ENCODE data around the gene FAM32A. TPM values are rescaled to one million over a fixed set of nuclear protein-coding genes. Genes with fewer than 3 reads are reported as not detected.

FAM32A gene
- 10 to 100 TPM; 43.8 to 44.3 TPM for total RNA-seq

GRCh38 chr19:16185123-16185767 lies at the start of gene FAM32A:
FAM32A (plus strand) TSS chr19:16185410; CDS start chr19:16185443, 33 bp downstream.
- peak; percentile 100 for DNase-seq
- H3K4me3 Mint-ChIP-seq = peak within 1 kb of the TSS; percentile 98
- intact Hi-C loops (cut with micrococcal nuclease) = loop anchor here (1.0 to 10.0 kb wide), 7 partner anchors 12 to 556 kb away; partner anchors contain the start of genes AP1M1 and RAB8A
- H3K4me1 Mint-ChIP-seq (ENCODE audit: low read depth) = peaks cover 28% of the 10 kb centered on the region
- H3K27me3 Mint-ChIP-seq = peaks cover 4% of the 10 kb centered on the region
- no peaks in the 10 kb centered on the region for H3K9me3 Mint-ChIP-seq
- H3K27ac Mint-ChIP-seq = peak within 1 kb of the TSS; percentile 94
- ChIA-PET CTCF (interaction anchor here (0.6 to 3.2 kb wide), 29 partner anchors 10 to 804 kb away, joined by 3 to 62 read pairs (median 4); partner anchors contain the start of genes AP1M1, RAB8A and TPM4), POLR2A (interaction anchor here (0.8 to 1.9 kb wide), 8 partner anchors 12 to 349 kb away, joined by 3 to 11 read pairs (median 3); partner anchors contain the start of genes AP1M1 and HSH2D)
- H3K36me3 Mint-ChIP-seq = peaks cover 23% of the 10 kb centered on the region

GRCh38 chr19:16135430-16136127 lies 49.6 kb upstream of the FAM32A start:
- ChIA-PET CTCF (interaction anchor here (0.6 kb wide), 1 partner anchor 94 kb away, joined by 3 read pairs; no protein-coding TSS in a partner anchor), POLR2A (interaction anchor here (1.0 to 1.6 kb wide), 2 partner anchors 9 kb away, joined by 3 to 4 read pairs; no protein-coding TSS in a partner anchor)
- Mint-ChIP-seq H3K27ac (no peak overlapping the region), H3K4me3 (no peak overlapping the region), H3K36me3 (peaks cover 38% of the 10 kb centered on the region), H3K27me3 (no peaks in the 10 kb centered on the region), H3K4me1 (ENCODE audit: low read depth) (no peaks in the 10 kb centered on the region), H3K9me3 (no peaks in the 10 kb centered on the region)
- intact Hi-C loops (cut with micrococcal nuclease) = no loop called here
- DNase-seq = no peak

- Mint-ChIP-seq H3K4me1 (ENCODE audit: low read depth) (no peaks in the 10 kb centered on the region), H3K4me3 (no peak overlapping the region), H3K36me3 (peaks cover 32% of the 10 kb centered on the region), H3K9me3 (no peaks in the 10 kb centered on the region), H3K27ac (no peak overlapping the region), H3K27me3 (no peaks in the 10 kb centered on the region)
- no peak for DNase-seq
- CTCF ChIA-PET = no interaction called here
- intact Hi-C loops (cut with micrococcal nuclease) = no loop called here
- POLR2A ChIA-PET = interaction anchor here (1.0 to 1.6 kb wide), 2 partner anchors 8 to 10 kb away, joined by 3 to 4 read pairs; no protein-coding TSS in a partner anchor
These were observed 48.8 kb upstream of the FAM32A start for GRCh38 chr19:16136185-16136999.

GRCh38 chr19:16139752-16140151 lies 45.5 kb upstream of the FAM32A start:
- POLR2A ChIA-PET = no interaction called here
- intact Hi-C loops (cut with micrococcal nuclease) = no loop called here
- peaks cover 13% of the 10 kb centered on the region for H3K4me1 Mint-ChIP-seq (ENCODE audit: low read depth)

GRCh38 chr19:16141043-16141442 lies 44.2 kb upstream of the FAM32A start:
- Mint-ChIP-seq H3K36me3 (peaks cover 4% of the 10 kb centered on the region), H3K9me3 (no peaks in the 10 kb centered on the region), H3K27ac (no peak overlapping the region), H3K4me1 (ENCODE audit: low read depth) (peaks cover 21% of the 10 kb centered on the region), H3K27me3 (no peaks in the 10 kb centered on the region), H3K4me3 (no peak overlapping the region)
- intact Hi-C loops (cut with micrococcal nuclease) = no loop called here
- CTCF ChIA-PET = interaction anchor here (1.4 kb wide), 1 partner anchor 78 kb away, joined by 3 read pairs; no protein-coding TSS in a partner anchor
- POLR2A ChIA-PET = interaction anchor here (0.7 kb wide), 1 partner anchor 12 kb away, joined by 3 read pairs; no protein-coding TSS in a partner anchor
- no peak for DNase-seq

More at GRCh38 chr19:16139752-16140151, 45.5 kb upstream of the FAM32A start:
- Mint-ChIP-seq H3K27me3 (no peaks in the 10 kb centered on the region), H3K36me3 (peaks cover 4% of the 10 kb centered on the region), H3K4me3 (no peak overlapping the region), H3K9me3 (no peaks in the 10 kb centered on the region), H3K27ac (no peak overlapping the region)
- no peak for DNase-seq
- CTCF ChIA-PET = interaction anchor here (0.7 kb wide), 1 partner anchor 77 kb away, joined by 3 read pairs; no protein-coding TSS in a partner anchor

GRCh38 chr19:16142032-16142580 lies 43.1 kb upstream of the FAM32A start:
- Mint-ChIP-seq H3K27me3 (no peaks in the 10 kb centered on the region), H3K27ac (no peak overlapping the region), H3K36me3 (peaks cover 4% of the 10 kb centered on the region), H3K9me3 (no peaks in the 10 kb centered on the region), H3K4me3 (no peak overlapping the region), H3K4me1 (ENCODE audit: low read depth) (peaks cover 26% of the 10 kb centered on the region)
- ChIA-PET CTCF (interaction anchor here (1.4 kb wide), 1 partner anchor 79 kb away, joined by 3 read pairs; no protein-coding TSS in a partner anchor), POLR2A (no interaction called here)
- intact Hi-C loops (cut with micrococcal nuclease) = no loop called here
- DNase-seq = no peak

GRCh38 chr19:16143399-16144215 lies 41.6 kb upstream of the FAM32A start, which contains the start of gene HSH2D:
HSH2D (plus strand) TSS chr19:16143685; CDS start chr19:16148751, 5,066 bp downstream.
- Mint-ChIP-seq H3K36me3 (peaks cover 4% of the 10 kb centered on the region), H3K4me3 (peak within 1 kb of the TSS; percentile 92), H3K27ac (peak within 1 kb of the TSS; percentile 92), H3K4me1 (ENCODE audit: low read depth) (peaks cover 26% of the 10 kb centered on the region), H3K27me3 (no peaks in the 10 kb centered on the region), H3K9me3 (no peaks in the 10 kb centered on the region)
- ChIA-PET POLR2A (interaction anchor here (0.6 to 1.7 kb wide), 9 partner anchors 8 to 912 kb away, joined by 3 to 8 read pairs (median 4); partner anchors contain the start of gene FAM32A), CTCF (interaction anchor here (0.5 to 2.2 kb wide), 10 partner anchors 8 to 304 kb away, joined by 3 to 19 read pairs (median 3); partner anchors contain the start of gene CIB3)
- DNase-seq = peak; percentile 90
- intact Hi-C loops (cut with micrococcal nuclease) = loop anchor here (2.0 kb wide), 1 partner anchor 25 kb away; no protein-coding TSS in a partner anchor

- CTCF ChIA-PET = interaction anchor here (0.6 to 2.2 kb wide), 7 partner anchors 26 to 238 kb away, joined by 3 to 19 read pairs (median 3); partner anchors contain the start of gene CIB3
- no peaks in the 10 kb centered on the region for H3K9me3 Mint-ChIP-seq
- H3K36me3 Mint-ChIP-seq = peaks cover 6% of the 10 kb centered on the region
- intact Hi-C loops (cut with micrococcal nuclease) = loop anchor here (2.0 kb wide), 1 partner anchor 25 kb away; no protein-coding TSS in a partner anchor
- peaks cover 26% of the 10 kb centered on the region for H3K4me1 Mint-ChIP-seq (ENCODE audit: low read depth)
- no peaks in the 10 kb centered on the region for H3K27me3 Mint-ChIP-seq
- H3K4me3 Mint-ChIP-seq = peak overlapping the region; percentile 92
- POLR2A ChIA-PET = interaction anchor here (0.6 to 1.7 kb wide), 7 partner anchors 9 to 913 kb away, joined by 3 to 8 read pairs (median 6); partner anchors contain the start of gene FAM32A
- no peak for DNase-seq
- peak overlapping the region; percentile 92 for H3K27ac Mint-ChIP-seq
These were observed 41.0 kb upstream of the FAM32A start for GRCh38 chr19:16144216-16144581.

- POLR2A ChIA-PET = no interaction called here
- CTCF ChIA-PET = no interaction called here
- intact Hi-C loops (cut with micrococcal nuclease) = no loop called here
- Mint-ChIP-seq H3K27ac (no peak overlapping the region), H3K9me3 (no peaks in the 10 kb centered on the region), H3K4me3 (no peak overlapping the region), H3K36me3 (peaks cover 6% of the 10 kb centered on the region), H3K27me3 (no peaks in the 10 kb centered on the region), H3K4me1 (ENCODE audit: low read depth) (peaks cover 26% of the 10 kb centered on the region)
- DNase-seq = no peak
These were observed 39.1 kb upstream of the FAM32A start for GRCh38 chr19:16146112-16146511.

- H3K27ac Mint-ChIP-seq = no peak overlapping the region
- no peak for DNase-seq
- ChIA-PET POLR2A (no interaction called here), CTCF (interaction anchor here (0.6 kb wide), 1 partner anchor 29 kb away, joined by 3 read pairs; no protein-coding TSS in a partner anchor)
- no peaks in the 10 kb centered on the region for H3K9me3 Mint-ChIP-seq
- no peaks in the 10 kb centered on the region for H3K27me3 Mint-ChIP-seq
- no peak overlapping the region for H3K4me3 Mint-ChIP-seq
- peaks cover 21% of the 10 kb centered on the region for H3K4me1 Mint-ChIP-seq (ENCODE audit: low read depth)
- peaks cover 18% of the 10 kb centered on the region for H3K36me3 Mint-ChIP-seq
- intact Hi-C loops (cut with micrococcal nuclease) = no loop called here
These were observed 36.6 kb upstream of the FAM32A start for GRCh38 chr19:16148443-16149229.

Data from activated CD4-positive, alpha-beta memory T cell treated with anti-CD3 and anti-CD28 coated beads for 36 hours (primary cell).